Epidermal melanocyte (primary cell): ENCODE measurements around the gene MARF1.

Experiments used
- DNase-seq: peaks from one replicate; pipeline ENCODE4 v3.0.0; 2011; ENCODE audit warnings: low spot score; ENCODE audit not compliant: insufficient read length

The MARF1 gene

DNA sequence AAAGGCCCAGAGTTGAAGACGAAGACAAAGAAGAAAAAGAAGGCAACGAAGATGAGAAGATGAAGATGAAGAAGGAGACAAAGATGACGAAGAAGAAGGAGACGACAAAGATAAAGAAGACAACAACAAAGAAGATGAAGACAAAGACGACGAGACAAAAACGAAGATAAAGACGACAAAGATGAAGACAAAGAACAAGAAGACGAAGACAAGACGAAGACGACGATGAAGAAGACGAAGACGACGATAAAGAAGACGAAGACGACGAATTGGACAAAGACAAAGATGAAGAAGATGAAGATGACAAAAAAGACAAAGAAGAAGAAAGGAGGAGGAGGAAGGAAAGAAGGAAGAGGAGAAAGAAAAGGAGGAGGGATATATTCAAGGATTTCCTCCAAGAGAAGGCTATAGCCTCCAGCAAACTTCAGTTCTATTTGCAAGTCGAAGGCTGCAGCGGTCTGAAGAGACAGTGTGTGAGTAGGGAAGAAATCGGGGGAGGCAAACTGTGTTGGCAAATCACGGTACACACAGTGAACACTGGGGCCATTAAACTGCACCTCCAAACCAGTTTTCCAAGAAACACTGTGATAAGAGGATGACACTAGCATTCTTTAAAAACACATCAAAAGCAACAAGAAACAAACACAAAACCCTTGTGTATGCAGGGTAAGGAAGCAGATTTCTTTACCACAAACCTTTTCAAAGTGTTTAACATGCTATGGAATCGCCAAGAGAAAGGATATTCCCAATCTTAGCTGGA is 40.5 kb downstream of the MARF1 start:
- DNase-seq = no peak

DNA sequence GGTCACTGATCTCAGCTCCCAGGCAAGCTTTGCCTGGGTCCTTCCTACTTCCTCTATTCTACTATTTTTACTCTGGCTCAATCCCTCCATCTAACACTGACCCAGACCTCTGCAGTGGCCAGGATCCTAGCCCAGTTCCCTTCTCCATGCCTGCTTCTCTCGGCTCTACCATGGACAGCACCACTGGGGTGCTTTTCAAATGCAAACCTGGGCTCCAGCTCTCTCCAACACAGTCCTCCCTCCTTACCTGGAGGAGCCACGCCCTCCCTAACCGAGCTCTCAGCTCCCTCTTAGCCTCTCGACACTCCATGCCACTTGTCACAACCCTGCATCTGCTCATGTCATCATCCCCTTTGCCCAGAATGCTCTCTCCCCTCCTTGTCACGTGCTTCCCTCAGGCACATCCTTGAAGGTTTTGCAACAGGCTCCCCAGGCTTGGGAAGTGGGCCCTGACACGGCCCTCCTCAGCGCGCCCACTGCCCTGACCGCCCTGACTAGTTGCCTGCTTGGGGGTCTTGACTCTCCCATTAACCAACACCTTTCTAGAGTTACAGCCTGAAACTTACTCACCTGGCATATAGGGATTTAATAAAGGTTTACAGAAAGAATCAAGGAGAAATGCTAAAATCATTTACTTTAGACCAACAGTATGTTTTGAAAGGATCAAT is 41.6 kb downstream of the MARF1 start:
- DNase-seq = no peak

DNA sequence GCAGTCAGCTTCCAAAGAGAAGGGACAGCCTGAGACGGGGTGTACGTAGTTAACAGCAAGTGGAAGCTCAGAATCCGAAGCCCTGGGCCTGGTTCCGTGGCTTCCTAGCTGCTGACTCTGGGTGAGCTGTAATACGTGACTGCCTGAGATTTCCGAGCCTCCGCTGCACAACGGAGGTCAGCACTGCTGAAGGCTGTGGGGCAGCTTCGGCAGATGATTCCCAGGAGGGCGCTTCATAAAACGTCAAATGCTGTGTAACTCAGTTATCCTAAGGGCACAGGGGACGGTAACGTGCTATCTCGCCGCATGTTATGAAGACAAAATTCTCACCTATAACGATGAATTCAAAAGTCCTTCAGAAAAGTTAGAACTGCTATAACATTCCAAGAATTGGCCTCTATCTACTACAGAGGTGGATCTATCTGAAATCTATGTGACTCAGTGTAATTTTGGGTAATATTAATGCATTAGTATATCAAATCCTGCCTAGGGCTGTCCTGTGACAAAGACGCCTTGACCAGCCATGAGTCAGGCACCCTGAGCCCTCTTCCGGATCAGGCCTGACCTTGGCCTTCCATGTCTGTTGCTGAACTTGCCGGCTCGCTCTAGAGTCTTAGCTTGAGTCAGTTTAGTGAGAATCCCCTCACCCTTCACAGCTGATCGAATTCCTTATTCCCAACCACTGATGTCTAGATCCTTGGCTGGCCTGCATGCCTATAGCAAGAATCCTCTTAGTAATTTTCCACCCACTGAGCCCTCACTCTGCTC is 43.5 kb downstream of the MARF1 start:
- no peak for DNase-seq

DNA sequence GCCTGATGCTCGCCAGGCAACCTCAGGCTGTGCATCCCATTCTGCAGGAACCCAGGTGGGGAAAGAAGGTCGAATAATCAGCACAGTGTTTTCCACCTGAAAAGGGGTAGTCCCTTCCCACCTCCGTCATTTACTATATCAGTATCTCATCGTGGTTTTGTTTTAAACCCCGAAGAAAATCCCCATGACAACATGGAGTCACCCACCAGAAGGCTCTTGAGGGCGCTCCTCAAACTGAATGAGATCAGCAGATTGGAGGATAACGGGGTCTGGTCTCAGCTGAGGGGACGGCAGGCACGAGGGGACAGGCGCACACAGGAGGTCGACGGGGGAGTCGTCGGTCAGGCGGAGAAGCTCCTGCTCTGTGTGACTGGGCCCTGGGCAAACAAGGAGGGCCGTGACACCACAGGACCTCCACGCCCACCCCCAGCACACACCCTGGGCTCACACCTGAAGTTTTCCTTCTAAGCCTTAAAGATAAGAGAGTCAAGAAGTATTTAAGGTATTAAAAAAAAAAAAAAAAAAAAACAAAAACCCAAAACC is 44.2 kb downstream of the MARF1 start:
- DNase-seq = no peak

DNA sequence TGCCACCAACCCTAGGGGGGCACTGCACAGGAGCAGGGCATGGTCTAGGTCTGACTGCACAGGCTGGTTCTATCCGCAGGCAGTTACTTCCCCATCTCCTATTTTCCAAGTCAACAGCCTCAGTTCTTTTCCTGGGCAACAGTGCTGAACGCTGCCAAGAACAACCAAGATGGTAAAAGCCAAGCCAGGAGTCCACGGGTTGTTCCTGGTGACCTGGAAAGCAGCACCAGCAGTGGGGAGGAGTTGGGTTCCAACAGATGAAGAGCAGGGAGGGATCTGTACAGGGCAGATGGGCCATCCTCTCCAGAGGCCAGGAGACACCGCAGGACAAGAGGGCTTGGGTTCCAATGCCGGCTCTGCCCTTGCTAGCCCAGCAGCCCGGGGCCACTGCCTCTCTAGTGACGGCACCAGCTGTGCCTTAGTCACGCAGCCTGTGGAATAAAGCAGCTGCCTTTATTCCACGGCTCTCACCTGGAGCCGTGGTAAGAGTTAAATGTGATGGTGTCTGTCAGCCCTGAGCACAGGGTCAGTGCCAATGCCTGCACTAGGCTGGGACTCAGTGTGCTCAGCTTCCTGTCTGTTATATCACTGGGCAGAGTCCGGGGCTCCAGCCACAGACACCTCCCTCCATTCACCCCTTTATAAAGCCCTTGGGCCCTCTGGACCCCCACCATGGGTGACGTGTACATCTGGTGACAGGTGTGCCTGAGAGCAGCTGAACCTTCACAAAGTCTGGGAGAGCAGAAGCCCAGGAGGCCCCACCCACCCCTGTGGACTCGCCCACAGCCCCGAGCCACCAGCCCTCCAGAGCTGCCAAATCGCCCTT is 44.9 kb downstream of the MARF1 start:
- DNase-seq = no peak

DNA sequence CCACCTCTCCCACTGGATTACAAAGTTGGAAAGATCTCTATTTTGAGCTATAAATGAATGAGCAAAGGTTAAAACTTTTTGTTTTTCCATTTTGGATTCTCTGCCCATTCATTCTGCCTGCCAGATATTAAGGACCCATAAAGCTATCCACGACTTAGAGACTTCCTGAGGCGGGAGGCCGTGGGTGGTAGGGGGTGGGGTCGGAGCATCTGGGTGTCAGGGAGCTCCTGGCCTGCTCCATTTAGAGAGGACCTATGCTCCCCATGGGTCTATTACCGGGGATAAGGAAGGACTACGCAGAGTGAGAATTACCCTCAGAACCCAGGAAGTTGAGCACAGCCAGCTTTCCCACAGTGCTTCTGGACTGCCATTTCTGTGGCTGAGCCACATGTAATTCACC is 45.8 kb downstream of the MARF1 start:
- DNase-seq = no peak

DNA sequence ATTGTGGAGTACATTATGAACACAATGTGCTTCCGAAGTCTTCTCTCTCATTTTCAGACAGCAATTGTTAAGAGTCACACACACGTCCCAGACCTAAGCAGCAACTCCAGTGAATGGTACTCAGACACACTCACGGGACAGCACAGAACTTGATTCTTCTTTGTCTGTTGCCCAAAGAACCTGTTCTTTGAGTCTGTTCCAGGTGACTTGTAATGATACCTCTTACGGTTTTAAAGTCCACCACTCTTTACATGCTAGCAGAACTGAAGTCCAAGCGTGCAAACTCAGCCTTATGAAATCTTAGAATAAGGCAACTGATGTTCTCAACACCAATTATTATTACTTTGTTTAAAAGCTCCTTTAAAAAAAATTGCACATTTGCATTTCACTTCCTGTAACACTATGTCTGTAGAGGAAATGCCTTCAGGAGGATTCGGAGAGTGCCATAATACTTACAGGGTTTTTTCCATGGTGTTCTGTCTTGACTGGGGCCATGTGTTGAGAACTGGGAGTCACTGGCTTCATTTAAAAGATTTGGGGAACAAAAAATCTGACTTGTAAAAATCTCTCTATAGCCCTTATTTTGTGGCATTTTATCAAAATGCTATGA is 48.1 kb downstream of the MARF1 start:
- DNase-seq = no peak

DNA sequence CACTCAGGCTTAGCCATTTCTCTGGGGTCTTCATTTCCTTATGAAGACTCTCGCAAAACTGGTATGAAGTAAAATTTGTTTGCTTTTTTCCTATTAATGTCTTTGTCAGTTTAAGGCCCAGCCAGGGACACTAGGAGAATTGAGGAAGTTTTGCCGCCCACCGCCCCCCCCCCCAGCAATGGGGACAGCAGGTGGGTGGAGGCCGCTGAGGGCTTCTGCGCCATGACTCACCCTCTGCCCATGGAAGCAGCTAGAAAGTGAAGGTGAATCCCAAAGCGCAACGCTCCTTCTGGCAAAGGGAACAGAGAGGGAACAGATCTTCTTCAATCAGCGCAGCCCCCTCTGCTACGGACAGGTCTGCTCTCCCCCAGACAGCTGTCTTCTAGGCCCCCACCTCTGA is 49.7 kb downstream of the MARF1 start:
- DNase-seq = no peak

DNA sequence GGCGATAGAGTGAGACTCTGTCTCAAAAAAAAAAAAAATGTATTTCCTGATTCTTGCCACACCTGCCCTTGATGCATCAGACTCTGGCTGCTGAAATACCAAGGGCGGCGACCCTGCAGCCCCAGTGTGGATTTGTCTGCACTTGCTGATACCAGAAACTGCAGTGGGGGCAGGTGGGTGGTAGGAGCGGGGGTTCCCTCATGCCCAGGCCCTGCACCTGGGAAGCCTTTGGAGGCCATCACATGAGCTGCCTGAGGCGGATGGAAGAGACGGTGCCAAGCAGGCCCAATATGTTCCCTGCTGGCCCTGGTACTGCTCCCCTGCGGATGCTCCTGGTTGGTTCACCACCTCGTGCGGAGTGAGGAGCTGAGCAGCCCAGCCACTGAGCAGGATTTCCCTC is 50.6 kb downstream of the MARF1 start:
- no peak for DNase-seq

DNA sequence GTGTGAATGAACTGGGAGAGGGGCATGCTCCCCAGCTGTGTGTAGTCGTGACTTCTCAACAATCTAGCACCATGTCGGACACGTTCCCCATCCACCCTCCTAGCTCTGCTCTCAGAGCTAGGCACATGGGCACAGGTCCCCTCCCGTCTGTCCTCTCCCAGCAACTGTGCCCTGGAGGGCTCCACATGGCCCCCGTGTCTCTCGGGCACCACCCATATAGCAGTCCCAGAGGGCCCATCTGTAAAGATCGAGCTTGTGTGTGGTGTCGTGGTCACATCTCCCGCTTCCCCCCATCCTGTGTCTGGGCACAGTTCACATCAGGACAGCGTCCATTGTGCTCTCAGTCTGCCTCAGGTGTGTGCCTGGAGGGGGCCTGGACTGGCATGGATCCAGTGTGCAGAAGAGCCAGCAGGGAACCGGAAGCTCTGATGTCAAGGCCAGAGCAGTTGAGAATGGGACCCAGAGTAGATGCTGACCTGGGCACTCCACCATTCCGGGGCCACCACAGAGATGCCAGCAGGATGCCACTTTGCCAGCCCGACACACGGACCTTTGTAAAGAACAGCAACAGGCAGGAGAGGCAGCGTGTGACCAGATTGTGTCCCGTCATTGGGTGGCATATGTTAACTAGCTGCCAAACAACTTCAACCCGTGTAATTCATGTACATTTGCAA is 55.7 kb downstream of the MARF1 start:
- DNase-seq = no peak

DNA sequence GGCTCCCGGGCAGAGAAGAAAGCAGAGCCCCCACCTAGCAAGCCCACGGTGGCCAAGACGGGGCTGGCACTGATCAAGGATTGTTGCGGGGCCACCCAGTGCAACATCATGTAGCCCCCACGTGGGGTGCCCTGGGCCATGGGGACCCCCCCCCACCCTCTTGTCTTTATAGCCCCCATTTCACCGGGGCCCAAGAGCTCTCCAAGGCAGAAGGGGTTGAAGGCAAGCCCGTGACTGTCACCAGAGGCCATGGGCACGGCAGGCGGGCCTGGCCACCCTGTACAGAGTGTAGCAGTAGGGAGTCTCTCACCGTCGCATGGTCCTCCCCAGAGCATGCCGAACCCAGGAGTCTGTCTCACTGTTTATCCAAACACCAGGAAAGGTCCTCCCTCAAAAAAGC is 56.2 kb downstream of the MARF1 start:
- no peak for DNase-seq

DNA sequence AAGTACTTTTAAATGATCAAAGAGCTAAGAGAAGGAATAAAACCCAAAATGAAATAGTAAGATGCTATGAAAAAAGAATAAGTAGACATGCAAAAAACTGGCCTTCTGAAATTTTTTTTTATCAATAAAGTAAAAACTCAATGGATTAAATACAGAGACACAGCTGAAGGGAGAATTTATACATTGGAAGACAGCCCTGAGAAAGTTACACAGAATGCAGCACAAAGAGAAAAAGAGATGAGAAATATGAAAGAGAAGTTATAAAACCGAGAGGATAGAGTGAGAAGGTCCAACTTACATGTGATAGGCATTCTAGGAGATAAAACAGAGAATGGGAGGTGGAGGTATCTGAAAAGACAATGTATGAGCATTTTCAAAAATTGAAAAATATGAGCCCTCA is 57.0 kb downstream of the MARF1 start:
- DNase-seq = no peak

DNA sequence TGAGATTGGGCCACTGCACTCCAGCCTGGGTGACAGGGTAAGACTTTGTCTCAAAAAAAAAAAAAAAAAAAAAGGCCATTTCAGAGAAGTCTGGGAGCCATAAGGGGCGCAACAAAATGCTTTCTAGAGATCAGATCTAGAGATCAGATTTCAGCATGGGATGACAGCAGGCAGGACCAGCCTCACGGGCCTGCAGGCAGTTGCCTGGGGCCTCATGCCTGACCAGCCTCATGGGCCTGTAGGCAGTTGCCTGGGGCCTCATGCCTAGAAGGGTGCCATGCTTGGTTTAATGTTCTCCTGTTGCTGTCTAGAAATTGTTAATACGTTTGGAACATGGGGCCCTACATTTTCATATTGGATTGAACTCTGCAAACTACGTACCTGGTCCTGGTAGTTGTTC is 59.4 kb downstream of the MARF1 start:
- no peak for DNase-seq

DNA sequence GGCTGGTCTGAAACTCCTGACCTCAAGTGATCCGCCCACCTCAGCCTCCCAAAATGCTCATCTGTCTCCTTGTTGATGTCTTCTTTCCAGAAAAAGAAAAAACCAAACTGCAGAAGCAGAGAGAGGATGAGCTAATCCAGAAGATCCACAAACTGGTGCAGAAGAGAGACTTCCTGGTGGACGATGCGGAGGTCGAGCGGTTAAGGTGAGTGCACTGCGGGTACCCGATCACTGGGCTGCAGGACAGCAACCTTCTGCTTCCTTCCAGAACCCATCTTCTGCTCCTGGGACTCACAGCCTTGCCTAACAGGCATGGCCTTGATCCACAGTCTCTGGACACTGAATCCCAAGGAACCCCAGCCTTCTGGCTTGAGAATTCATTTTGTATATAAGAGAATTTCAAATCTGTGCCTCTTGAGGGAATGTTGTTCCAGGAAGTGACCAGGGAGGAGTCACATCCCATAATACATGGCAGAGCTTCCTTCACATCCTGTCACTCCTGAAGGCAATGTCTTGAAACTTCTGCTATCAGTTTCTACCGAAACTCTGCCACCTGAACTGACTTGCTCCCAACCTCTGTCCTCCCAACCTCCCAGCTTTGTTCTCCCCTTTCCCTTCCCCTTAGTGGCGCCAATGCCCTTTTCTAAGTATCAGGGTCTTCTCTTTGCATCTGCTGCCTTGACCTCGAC is 61.7 kb downstream of the MARF1 start:
- DNase-seq = no peak

DNA sequence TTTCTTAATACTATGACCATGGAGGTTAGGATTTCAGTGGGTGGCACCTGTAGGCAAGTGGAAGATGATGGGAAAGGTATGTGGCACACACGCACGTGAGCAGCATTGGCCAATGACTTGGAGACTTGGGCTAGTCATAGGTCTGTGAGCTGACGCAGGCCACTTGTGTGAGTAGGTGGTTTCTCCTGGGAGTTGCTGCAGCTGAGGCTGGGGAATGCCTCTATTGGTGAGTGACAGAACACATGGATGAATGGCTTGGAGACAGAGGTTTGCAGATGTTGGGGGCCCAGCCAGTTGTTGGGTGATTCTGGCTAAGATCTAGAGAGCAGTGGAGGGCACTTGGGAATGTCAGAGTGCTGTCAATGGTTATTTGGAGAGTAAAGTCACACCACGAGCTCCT is 64.1 kb downstream of the MARF1 start:
- no peak for DNase-seq

DNA sequence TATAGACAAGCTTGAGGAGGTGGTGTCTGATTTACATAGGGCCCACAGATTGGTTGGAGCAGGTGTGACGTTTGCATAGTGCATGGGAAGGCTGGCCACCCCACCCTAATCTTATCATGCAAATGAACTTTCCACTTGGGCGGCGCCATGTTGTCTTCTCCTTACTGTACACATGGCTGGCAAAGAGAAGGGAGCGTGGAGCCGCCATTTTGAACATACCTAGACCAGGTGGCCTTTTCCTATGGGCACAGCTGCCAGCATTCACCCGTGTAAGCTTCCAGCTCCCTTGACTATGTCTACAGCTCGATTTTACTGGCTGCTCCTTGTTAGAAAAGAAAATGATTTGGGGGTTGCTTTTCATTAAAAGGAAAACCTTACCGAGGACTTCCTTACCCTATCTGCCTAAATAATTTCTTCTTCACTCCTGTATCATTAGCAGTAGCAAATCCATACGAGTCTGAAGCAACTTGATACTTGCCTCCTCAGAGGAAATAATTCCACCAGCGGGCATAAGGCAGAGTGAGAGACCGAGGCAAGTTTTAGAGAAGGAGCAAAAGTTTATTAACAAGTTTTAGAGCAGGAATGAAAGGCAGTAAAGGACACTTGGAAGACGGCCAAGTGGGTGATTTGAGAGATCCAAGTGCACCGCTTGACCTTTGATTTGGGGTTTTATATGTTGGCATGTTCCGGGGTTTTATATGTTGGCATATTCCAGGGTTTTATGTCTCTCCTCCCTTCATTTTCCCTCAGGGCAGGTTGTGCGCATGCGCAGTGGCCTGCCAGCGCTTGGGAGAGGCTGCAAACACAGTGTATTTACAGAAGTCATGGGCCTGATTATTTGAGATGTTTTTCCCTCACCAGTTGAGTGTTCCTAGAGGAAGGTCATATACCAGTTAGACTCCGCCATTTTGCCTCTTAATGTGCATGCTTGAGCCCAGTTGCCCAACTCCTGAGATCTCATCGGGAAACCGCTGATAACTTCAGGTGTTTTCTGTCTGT is 65.7 kb downstream of the MARF1 start:
- DNase-seq = no peak

DNA sequence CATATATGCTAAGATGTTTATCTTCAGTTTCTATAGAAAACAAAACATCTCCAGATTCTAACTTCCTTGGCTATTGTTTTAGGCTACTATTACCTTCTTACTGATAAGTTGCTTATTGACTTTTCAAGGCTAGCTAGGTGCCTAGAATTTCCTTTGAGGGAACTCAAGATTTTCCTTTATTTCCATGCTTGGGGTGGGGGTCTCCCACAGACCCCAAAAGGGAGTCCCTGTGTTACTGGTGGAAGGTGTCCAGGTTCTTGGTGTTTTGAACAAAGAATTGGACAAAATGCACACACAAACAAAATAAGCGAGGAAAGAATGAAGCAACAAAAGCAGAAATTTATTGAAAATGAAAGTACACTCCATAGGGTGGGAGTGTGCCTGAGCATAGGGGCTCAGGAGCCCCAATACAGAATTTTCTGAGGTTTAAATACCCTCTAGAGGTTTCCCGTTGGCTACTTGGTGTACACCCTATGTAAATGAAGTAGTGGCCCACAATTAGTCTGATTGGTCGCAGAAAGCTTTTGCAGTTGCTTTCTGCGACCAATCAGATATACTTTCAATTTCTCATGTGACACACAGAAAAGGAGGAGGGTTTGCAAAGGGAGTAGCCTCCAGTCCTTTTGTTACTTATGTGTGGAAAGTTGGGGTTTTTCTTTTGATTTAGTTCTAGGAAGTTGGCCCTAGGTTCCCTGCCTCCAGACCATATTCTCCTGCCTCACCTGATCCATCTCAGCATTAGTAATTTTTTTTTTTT is 67.5 kb downstream of the MARF1 start:
- DNase-seq = no peak

DNA sequence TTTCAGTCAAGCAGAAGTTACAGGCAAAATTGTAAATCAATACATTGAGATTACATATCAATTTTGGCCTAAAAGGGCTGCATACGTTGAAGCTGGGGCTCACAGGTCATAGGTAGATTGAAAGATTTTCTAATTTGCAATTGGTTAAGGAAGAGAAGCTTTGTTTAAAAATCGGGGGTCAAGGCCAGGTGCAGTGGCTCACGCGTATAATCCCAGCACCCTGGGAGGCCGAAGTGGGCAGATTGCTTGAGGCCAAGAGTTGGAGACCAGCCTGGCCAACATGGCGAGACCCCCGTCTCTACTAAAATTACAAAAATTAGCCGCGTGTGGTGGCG is 68.4 kb downstream of the MARF1 start:
- DNase-seq = no peak
